Thyroid gland (tissue), 4 donors: Measurements from ENCODE around the gene OBSCN.

Experiments
- POLR2A ChIP-seq, 2 donors: fragments of 450-650 bp; IDR thresholded peaks; one replicate each; pipeline ENCODE4 v1.6.1; 2017; ENCODE audit warnings: antibody characterized with exemption in 2 of 2, mild to moderate bottlenecking in 2 of 2, moderate library complexity in 1 of 2
- TF ChIP-seq, protein P1 (sequence below), 6 experiments: fragments of 200-600 bp in 3 of 6; fragments of 450-650 bp in 3 of 6; sonication (generic) in 3 of 6; IDR thresholded peaks; one replicate each; pipeline ENCODE4 v1.5.1; 2016 to 2019; ENCODE audit warnings: antibody characterized with exemption in 6 of 6, mild to moderate bottlenecking in 2 of 6, inconsistent platforms in 1 of 6, moderate library complexity in 1 of 6

DNA sequence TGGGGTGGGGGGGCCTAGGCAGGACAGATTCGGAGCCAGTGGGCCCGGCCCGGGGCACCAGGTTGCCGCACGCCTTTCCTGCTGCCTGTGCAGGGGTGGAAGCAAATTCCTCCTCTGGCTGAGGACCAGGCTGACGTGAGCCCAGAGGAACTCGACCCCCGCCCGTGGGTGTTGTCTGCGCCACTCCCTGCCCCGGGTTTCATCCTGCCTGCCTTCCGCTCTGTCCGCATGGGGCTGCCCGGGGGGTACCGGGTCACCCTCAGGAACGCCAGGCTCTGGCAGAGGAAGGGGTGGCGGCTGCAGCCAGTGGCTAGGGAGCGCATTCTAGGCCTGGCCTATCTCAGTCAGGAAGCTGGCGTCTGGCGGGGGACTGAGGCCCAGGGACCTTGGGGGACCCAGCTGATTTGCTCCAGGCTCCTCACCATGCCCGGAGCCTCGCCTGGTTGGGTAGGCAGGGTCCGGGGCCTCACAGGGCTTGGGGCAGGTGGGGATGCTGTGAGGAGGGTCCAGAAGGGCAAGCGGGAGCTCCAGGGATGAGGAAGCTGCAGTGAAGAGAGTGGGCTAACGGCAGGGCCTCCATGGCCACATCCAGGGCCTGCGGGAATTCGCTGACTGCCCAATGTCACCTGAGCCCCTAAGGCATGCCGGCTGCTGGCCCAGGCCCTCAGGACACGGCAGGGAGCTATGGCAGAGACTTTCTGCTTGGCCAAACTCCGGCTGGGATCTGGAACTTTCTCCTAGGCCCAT, 44.7 kb upstream of the OBSCN start:
- TF ChIP-seq, protein P1, sequence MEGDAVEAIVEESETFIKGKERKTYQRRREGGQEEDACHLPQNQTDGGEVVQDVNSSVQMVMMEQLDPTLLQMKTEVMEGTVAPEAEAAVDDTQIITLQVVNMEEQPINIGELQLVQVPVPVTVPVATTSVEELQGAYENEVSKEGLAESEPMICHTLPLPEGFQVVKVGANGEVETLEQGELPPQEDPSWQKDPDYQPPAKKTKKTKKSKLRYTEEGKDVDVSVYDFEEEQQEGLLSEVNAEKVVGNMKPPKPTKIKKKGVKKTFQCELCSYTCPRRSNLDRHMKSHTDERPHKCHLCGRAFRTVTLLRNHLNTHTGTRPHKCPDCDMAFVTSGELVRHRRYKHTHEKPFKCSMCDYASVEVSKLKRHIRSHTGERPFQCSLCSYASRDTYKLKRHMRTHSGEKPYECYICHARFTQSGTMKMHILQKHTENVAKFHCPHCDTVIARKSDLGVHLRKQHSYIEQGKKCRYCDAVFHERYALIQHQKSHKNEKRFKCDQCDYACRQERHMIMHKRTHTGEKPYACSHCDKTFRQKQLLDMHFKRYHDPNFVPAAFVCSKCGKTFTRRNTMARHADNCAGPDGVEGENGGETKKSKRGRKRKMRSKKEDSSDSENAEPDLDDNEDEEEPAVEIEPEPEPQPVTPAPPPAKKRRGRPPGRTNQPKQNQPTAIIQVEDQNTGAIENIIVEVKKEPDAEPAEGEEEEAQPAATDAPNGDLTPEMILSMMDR (IDR thresholded peaks at IDR 0.05) = no peak
- no peak for TF ChIP-seq POLR2A (IDR thresholded peaks at IDR 0.05)
